Kidney epithelial cell (primary cell): Measurements from ENCODE around the gene NCS1. TPM values are rescaled to one million over a fixed set of nuclear protein-coding genes. Genes with fewer than 3 reads are reported as not detected.

ENCODE experiments used
- DNase-seq: peaks from one replicate; pipeline ENCODE4 v3.0.0-alpha.2; 2010; ENCODE audit warnings: low read depth
- H3K27me3 ChIP-seq: 2 replicates; pipeline ENCODE4 v1.6.0; 2011; ENCODE audit warnings: low read length; ENCODE audit not compliant: control insufficient read depth, insufficient read depth
- H3K36me3 ChIP-seq: 2 replicates; pipeline ENCODE4 v1.5.1; 2011; ENCODE audit warnings: low read length; ENCODE audit not compliant: control insufficient read depth, insufficient read depth
- H3K4me3 ChIP-seq: 2 replicates; pipeline ENCODE4 v1.5.1; 2011; ENCODE audit warnings: low read depth, mild to moderate bottlenecking, control low read depth, low read length
- CTCF ChIP-seq: IDR thresholded peaks from 2 replicates; pipeline ENCODE4 v1.5.1; 2011; ENCODE audit warnings: mild to moderate bottlenecking, moderate library complexity, low read length, control low read depth, inconsistent platforms; ENCODE audit not compliant: insufficient read depth, poor library complexity, severe bottlenecking
- total RNA-seq: library from RNA; depleted of rRNA; stranded (reverse); fragments of >200 nt; gene quantifications from 2 replicates; pipeline ENCODE4 v1.2.3, GENCODE V29; 2015

Gene NCS1
- total RNA-seq, 1 donor from 2014 or later = 69.2 TPM

GRCh38 chr9:130265431-130266235 lies 93.4 kb downstream of the NCS1 start, which contains the start of gene HMCN2:
Gene HMCN2 (plus strand): TSS chr9:130265760. CDS start chr9:130265879, 119 bp downstream.
- no peak for DNase-seq
- TF ChIP-seq CTCF = no peak
- H3K4me3 ChIP-seq = no peak within 1 kb of the TSS
- peaks cover 63% of the 10 kb centered on the region for H3K27me3 ChIP-seq
- no peaks in the 10 kb centered on the region for H3K36me3 ChIP-seq

- Histone ChIP-seq H3K27me3 (peaks cover 58% of the 10 kb centered on the region), H3K4me3 (no peak overlapping the region), H3K36me3 (no peaks in the 10 kb centered on the region)
- no peak for DNase-seq
- no peak for TF ChIP-seq CTCF
Measured at GRCh38 chr9:130266236-130267098, 94.3 kb downstream of the NCS1 start.

GRCh38 chr9:130267930-130268329 lies 95.7 kb downstream of the NCS1 start:
- peaks cover 49% of the 10 kb centered on the region for H3K27me3 ChIP-seq
- H3K4me3 ChIP-seq = no peak overlapping the region
- no peak for TF ChIP-seq CTCF
- H3K36me3 ChIP-seq = no peaks in the 10 kb centered on the region
- no peak for DNase-seq

- no peaks in the 10 kb centered on the region for H3K36me3 ChIP-seq
- TF ChIP-seq CTCF = no peak
- no peak overlapping the region for H3K4me3 ChIP-seq
- no peak for DNase-seq
- peaks cover 46% of the 10 kb centered on the region for H3K27me3 ChIP-seq
Measured at GRCh38 chr9:130268521-130269211, 96.5 kb downstream of the NCS1 start.

- H3K36me3 ChIP-seq = no peaks in the 10 kb centered on the region
- H3K4me3 ChIP-seq = no peak overlapping the region
- peaks cover 17% of the 10 kb centered on the region for H3K27me3 ChIP-seq
- no peak for TF ChIP-seq CTCF
- DNase-seq = no peak
Measured at GRCh38 chr9:130271473-130271872, 99.3 kb downstream of the NCS1 start.
